ENCODE data around the gene UST. TPM values are rescaled to one million over a fixed set of nuclear protein-coding genes. Genes with fewer than 3 reads are reported as not detected.

UST gene
- total and polyA plus RNA-seq, 2 of the 8 experiments (the other 6 are each of a cell fraction or from before 2014, with no cell fraction given) = 13.5 to 34.5 TPM

DNA sequence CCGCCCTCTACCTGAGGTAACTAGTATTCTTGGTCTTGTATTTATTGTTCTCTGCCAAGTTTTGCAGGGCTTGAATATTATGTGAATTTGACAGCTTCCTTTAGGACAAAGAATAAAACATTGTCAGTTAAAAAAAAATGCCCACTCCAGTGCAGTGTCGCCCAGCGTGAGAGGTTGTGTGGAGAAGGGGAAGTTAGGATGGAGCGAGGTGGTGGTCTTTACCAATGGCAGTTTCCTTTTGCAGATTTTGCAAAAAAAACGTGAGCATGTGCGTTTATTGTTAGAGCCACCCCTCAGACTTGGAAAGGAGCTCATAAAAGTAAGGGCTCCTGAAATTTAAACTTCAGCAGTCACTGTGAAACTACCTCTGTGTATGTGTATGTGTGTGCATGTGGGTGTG, 28.3 kb downstream of the UST start:
- Histone ChIP-seq H3K14ac (ENCODE audit: insufficient read length) (no peak overlapping the region), H2BK15ac (ENCODE audit: low read length) (no peak overlapping the region), H3K4ac (replicated peaks; ENCODE audit: insufficient read length, low read depth, low read length) (no peak overlapping the region), H4K91ac (replicated peaks; ENCODE audit: insufficient read length, low read length) (no peak overlapping the region), H2AK5ac (ENCODE audit: low read depth, low read length) (no peak overlapping the region), H4K20me1 (replicated peaks in 1 of 2; ENCODE audit: control insufficient read depth in 1 of 2, insufficient read depth in 2 of 2, low read length in 2 of 2) (peaks cover 3 to 6% of the 10 kb centered on the region in 2 experiments), H3K9me3 (ENCODE audit: insufficient read depth in 2 of 2, low read depth in 1 of 2, low read length in 1 of 2) (no peaks in the 10 kb centered on the region), H3K23ac (ENCODE audit: insufficient read length) (no peak overlapping the region), H3K36me3 (ENCODE audit: control insufficient read depth in 2 of 4, insufficient read depth in 4 of 4, low read length in 3 of 4) (no peaks in the 10 kb centered on the region), H3K9ac (replicated peaks in 1 of 4; ENCODE audit: extremely low read depth in 1 of 4, low read depth in 3 of 4, low read length in 3 of 4) (no peak overlapping the region; a peak in 2 of 7 replicates), H2BK20ac (ENCODE audit: low read length) (no peak overlapping the region), H3K4me1 (replicated peaks in 1 of 4; ENCODE audit: control insufficient read depth in 3 of 4, insufficient read depth in 4 of 4, low read length in 3 of 4) (peaks cover 0 to 20% (median 6%) of the 10 kb centered on the region in 4 experiments; a peak in 5 of 7 replicates), H3K27ac (ENCODE audit: low read depth, low read length) (no peak overlapping the region), H3K23me2 (ENCODE audit: low read depth, low read length) (no peaks in the 10 kb centered on the region; the same call in 1 of the 2 replicates), H3K27me3 (replicated peaks in 1 of 4; ENCODE audit: control insufficient read depth in 3 of 4, extremely low read depth in 1 of 4, insufficient read depth in 3 of 4, low read length in 3 of 4) (no peaks in the 10 kb centered on the region), H2BK120ac (replicated peaks; ENCODE audit: low read depth, low read length) (no peak overlapping the region), H3K4me2 (ENCODE audit: insufficient read depth in 1 of 2, low read depth in 2 of 2, low read length in 2 of 2) (no peak overlapping the region), H3K56ac (replicated peaks; ENCODE audit: insufficient read length, low read depth, low read length) (no peak overlapping the region), H3K79me1 (ENCODE audit: low read depth, low read length) (peaks cover 5% of the 10 kb centered on the region), H4K5ac (ENCODE audit: insufficient read length, low read depth, low read length) (no peak overlapping the region), H2BK5ac (ENCODE audit: low read depth, low read length) (no peak overlapping the region), H4K8ac (ENCODE audit: extremely low read depth, insufficient read depth, low read length) (no peak overlapping the region), H3K79me2 (ENCODE audit: control insufficient read depth in 1 of 2, insufficient read depth in 2 of 2, low read length in 2 of 2) (peaks cover 11 to 97% of the 10 kb centered on the region in 2 experiments), H3K18ac (ENCODE audit: extremely low read depth, low read length) (no peak overlapping the region), H2AFZ (ENCODE audit: low read length) (no peak overlapping the region), H2BK12ac (ENCODE audit: low read depth, low read length) (no peak overlapping the region), H3K4me3 (ENCODE audit: extremely low read depth in 1 of 4, insufficient read depth in 2 of 4, low read depth in 3 of 4, low read length in 4 of 4) (no peak overlapping the region)
- FAIRE-seq (no peak), DNase-seq (ENCODE audit: low read depth in 1 of 2, low spot score in 2 of 2) (no peak)
- ChIA-PET CTCF (ENCODE audit: partially characterized antibody) (interaction anchor here (0.8 to 1.3 kb wide), 4 partner anchors 9 to 198 kb away, joined by 3 to 4 read pairs (median 3); no protein-coding TSS in a partner anchor), POLR2A (ENCODE audit: partially characterized antibody) (interaction anchor here (0.6 to 1.0 kb wide), 2 partner anchors 16 to 73 kb away, joined by 3 read pairs; no protein-coding TSS in a partner anchor)
- WGBS, 2 experiments (ENCODE audit: extremely low coverage in 1 of 2, insufficient coverage in 1 of 2, insufficient read length in 1 of 2, insufficient replicate concordance in 2 of 2, low coverage in 1 of 2, low lambda C conversion rate in 2 of 2, missing lambda C conversion rate in 1 of 2) = 91% methylated on average over 6 of the region's 6 CpGs; no CpG with 5 or more reads in 1 of the 2 experiments
- TF ChIP-seq RNF2 (IDR thresholded peaks at IDR 0.05; ENCODE audit: borderline replicate concordance, low read depth, low read length, missing control alignments, poor library complexity, severe bottlenecking) (no peak), RAD21 (IDR thresholded peaks at IDR 0.05 in 1 of 2, conservative IDR thresholded peaks at IDR 0.05 in 1 of 2; ENCODE audit: low read depth in 2 of 2, low read length in 2 of 2) (no peak), GTF2F1 (IDR thresholded peaks at IDR 0.05; ENCODE audit: borderline replicate concordance, low read depth, low read length) (no peak), TEAD4 (IDR thresholded peaks at IDR 0.05; ENCODE audit: low read depth, low read length) (no peak), CHD1 (IDR thresholded peaks at IDR 0.05; ENCODE audit: low read depth, low read length) (no peak), TAF7 (optimal IDR thresholded peaks at IDR 0.05; ENCODE audit: borderline replicate concordance, low read depth, low read length) (no peak), KDM1A (IDR thresholded peaks at IDR 0.05; ENCODE audit: borderline replicate concordance, low read length) (no peak)
- TF ChIP-seq, protein P1, sequence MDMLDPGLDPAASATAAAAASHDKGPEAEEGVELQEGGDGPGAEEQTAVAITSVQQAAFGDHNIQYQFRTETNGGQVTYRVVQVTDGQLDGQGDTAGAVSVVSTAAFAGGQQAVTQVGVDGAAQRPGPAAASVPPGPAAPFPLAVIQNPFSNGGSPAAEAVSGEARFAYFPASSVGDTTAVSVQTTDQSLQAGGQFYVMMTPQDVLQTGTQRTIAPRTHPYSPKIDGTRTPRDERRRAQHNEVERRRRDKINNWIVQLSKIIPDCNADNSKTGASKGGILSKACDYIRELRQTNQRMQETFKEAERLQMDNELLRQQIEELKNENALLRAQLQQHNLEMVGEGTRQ (IDR thresholded peaks at IDR 0.05; ENCODE audit: low read length) = no peak
- TF ChIP-seq, protein P2, sequence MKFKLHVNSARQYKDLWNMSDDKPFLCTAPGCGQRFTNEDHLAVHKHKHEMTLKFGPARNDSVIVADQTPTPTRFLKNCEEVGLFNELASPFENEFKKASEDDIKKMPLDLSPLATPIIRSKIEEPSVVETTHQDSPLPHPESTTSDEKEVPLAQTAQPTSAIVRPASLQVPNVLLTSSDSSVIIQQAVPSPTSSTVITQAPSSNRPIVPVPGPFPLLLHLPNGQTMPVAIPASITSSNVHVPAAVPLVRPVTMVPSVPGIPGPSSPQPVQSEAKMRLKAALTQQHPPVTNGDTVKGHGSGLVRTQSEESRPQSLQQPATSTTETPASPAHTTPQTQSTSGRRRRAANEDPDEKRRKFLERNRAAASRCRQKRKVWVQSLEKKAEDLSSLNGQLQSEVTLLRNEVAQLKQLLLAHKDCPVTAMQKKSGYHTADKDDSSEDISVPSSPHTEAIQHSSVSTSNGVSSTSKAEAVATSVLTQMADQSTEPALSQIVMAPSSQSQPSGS (IDR thresholded peaks at IDR 0.05; ENCODE audit: low read length) = no peak

Data from H1 (cell line).